GM12875 (cell line): ENCODE data around the gene MAGI2.

Experiments
- H3K4me3 ChIP-seq: one replicate; pipeline ENCODE4 v1.5.1; 2011; ENCODE audit warnings: low read depth, low read length, control low read depth
- TF ChIP-seq, protein P1 (sequence below): IDR thresholded peaks from 2 replicates; pipeline ENCODE4 v1.5.1; 2011; ENCODE audit warnings: low read depth, mild to moderate bottlenecking, control low read depth, inconsistent platforms, low read length, moderate library complexity, borderline replicate concordance; ENCODE audit not compliant: insufficient read depth

The MAGI2 gene

DNA sequence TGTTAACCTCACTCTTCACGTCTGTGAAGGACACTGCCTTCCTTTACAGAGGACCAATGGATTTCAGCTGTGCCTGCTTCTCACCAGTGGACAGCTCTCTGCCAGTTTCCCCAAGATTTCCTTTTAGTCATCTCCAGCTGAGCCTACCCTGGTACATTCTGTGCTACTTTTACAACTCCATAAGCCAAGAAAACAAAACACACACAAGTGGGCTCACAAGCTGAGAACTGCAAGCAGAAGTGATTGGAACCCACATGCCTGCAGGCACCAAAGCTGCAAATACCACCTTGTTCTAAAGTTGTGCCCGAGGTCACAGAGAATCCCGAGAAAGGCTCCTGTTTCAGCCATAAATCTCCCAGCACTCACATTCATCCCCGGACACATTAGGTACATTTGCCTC, 1018.1 kb downstream of the MAGI2 start:
- TF ChIP-seq, protein P1, sequence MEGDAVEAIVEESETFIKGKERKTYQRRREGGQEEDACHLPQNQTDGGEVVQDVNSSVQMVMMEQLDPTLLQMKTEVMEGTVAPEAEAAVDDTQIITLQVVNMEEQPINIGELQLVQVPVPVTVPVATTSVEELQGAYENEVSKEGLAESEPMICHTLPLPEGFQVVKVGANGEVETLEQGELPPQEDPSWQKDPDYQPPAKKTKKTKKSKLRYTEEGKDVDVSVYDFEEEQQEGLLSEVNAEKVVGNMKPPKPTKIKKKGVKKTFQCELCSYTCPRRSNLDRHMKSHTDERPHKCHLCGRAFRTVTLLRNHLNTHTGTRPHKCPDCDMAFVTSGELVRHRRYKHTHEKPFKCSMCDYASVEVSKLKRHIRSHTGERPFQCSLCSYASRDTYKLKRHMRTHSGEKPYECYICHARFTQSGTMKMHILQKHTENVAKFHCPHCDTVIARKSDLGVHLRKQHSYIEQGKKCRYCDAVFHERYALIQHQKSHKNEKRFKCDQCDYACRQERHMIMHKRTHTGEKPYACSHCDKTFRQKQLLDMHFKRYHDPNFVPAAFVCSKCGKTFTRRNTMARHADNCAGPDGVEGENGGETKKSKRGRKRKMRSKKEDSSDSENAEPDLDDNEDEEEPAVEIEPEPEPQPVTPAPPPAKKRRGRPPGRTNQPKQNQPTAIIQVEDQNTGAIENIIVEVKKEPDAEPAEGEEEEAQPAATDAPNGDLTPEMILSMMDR = no peak
- no peak overlapping the region for H3K4me3 ChIP-seq

DNA sequence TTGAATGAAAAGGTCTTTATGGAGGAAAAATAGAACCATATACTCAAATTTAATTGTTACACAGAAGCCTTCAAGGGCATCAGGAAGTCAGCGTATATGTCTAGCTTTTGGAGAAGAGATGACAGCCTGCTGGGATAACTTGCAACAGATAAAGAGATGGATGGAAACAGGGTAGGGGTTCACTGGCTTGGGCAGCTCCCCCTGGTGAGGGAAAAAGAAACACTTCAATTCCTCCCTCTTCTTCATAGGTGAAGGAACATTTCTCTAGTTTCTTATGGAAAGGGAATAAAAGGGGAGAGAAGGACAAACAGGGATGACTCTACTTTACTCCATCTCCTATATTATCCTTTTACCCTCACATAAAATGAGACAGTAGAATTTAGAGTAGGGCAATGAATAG, 1019.2 kb downstream of the MAGI2 start:
- TF ChIP-seq, protein P1 = no peak
- H3K4me3 ChIP-seq = no peak overlapping the region

DNA sequence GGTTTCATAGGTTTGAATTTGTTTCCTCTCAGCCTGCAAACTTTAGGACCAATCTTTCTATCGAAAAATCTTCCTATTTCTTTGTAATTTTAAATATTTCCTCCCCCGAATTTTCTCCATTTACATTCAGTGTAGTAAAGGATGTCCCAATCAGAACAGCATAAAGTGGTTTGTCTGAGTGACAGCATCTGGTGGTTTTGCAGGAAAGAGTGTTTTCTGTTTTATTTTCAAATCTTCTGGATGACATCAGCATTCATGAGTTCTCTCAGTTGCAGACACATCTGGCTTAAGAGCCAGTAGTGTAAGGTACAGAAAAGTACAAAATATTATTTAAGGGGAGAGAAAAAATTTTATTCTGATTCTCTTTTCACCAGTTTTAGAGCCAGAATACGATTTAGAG, 1020.0 kb downstream of the MAGI2 start:
- TF ChIP-seq, protein P1 = no peak

DNA sequence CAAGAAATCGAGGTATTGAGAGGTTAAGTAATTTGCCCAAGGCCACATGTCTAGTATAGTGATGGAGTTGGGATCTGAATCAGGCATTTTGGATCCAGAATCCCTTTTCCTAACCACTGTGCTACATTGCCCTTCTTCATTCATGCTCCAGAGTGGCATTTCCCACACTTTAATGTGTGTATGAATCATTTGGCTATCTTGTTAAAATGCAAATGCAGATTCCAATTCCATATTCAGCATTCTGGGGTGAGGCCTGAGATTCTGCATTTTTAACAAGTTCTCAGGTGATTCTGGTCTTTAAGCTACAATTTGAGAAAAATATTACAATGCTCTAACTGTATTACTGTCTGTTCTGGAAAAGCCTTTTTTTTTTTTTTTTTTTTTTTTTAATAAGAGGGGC, 1023.6 kb downstream of the MAGI2 start:
- H3K4me3 ChIP-seq = no peak overlapping the region
- TF ChIP-seq, protein P1 = no peak

More for the DNA sequence above, 1020.0 kb downstream of the MAGI2 start:
- no peak overlapping the region for H3K4me3 ChIP-seq

DNA sequence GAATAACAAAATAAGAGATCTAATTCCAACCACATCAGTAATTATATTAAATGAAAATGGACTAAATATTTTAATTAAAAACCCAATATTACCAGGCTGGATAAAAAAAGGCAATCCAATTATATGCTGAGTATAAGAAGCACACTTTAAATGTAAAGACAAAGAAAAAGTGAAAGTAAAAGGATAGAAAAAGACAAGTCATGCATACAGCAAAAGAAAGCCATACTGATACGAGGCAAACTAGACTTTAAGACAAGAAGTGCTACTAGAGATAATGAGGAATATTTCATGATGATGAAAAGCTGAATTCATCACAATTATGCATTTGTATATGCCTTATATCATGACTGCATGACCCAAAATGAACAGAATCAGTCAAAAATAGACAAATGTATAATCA, 1026.3 kb downstream of the MAGI2 start:
- H3K4me3 ChIP-seq = no peak overlapping the region
- TF ChIP-seq, protein P1 = no peak

DNA sequence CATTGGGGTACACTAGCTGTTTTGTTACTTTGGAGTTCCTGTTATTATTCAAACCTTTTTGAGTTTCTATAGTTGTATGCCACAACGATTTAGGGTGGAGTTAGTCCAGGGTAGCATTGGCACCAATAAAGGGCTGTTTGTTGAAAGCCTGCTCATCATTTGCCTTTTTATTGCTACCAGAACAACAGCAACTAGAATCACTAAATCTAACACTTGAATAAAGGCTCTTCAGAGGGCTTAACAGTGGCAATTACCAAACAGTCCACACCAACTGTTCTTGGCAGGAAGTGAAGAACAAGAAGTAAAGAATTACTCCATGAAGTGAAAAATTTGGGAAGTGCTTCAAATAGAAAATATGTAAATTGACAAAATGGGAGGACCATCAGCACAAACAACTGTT, 1033.5 kb downstream of the MAGI2 start:
- TF ChIP-seq, protein P1 = no peak
- no peak overlapping the region for H3K4me3 ChIP-seq

DNA sequence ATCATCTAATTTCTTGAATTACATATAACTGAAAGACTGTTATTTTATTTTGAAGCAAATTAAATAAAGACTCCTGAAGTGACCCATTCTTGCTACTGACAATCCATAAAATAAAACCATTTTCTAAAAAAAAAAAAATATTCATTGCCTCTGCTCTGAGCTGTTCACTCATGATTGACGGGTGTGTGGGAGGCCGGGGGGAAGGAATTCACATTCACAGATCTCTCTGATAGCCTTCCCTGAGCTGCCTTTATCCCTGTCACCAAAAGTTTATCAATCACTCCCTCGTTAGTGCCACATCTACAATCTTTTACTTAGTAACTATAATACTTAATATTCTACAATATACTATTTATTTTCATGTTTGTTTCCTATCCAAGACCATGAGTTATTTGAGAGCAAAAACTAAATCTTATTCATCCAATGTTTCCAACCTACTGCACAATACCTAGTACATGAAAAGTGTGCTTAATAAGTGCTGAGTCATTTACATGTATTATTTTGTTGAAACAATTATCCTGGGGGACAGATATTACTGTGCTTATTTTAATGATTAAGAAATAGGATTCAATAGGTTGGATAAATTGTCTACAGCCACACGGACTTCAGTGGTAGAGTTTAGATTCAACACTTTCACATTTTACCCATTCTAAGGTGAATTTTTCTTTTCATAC, 1036.2 kb downstream of the MAGI2 start:
- H3K4me3 ChIP-seq = no peak overlapping the region
- TF ChIP-seq, protein P1 = no peak
